HG02970 (cell line): Measurements from ENCODE around the gene USP51.
"Not testable (repeated sequence)": the region's sequence is repeated elsewhere in the genome, so short reads cannot be mapped to it uniquely, and the experiment has no call there.

Experiments used
- ATAC-seq: cut with Tn5 transposase; IDR thresholded peaks from one replicate; pipeline ENCODE4 v1.9.1; 2021; ENCODE audit warnings: mild to moderate bottlenecking, moderate library complexity, moderate number of reproducible peaks; ENCODE audit not compliant: unreplicated experiment, low FRiP score

Gene USP51

GRCh38 chrX:55465791-55466190 lies 23.9 kb downstream of the USP51 start:
- ATAC-seq = not testable (repeated sequence)

GRCh38 chrX:55465108-55465507 lies 24.5 kb downstream of the USP51 start:
- ATAC-seq = not testable (repeated sequence)

GRCh38 chrX:55464050-55464449 lies 25.6 kb downstream of the USP51 start:
- not testable (repeated sequence) for ATAC-seq

GRCh38 chrX:55459926-55460325 lies 29.7 kb downstream of the USP51 start:
- ATAC-seq = not testable (repeated sequence)

GRCh38 chrX:55459426-55459825 lies 30.2 kb downstream of the USP51 start:
- not testable (repeated sequence) for ATAC-seq

GRCh38 chrX:55455708-55456107 lies 33.9 kb downstream of the USP51 start:
- ATAC-seq = not testable (repeated sequence)

GRCh38 chrX:55452833-55453124 lies 36.9 kb downstream of the USP51 start:
- ATAC-seq = no peak

- peak; percentile 90 for ATAC-seq
Observed at GRCh38 chrX:55451990-55452832, 37.4 kb downstream of the USP51 start, which contains the start of gene MAGEH1. Gene MAGEH1 (plus strand): TSS chrX:55452127. CDS start chrX:55452375, 248 bp downstream.

GRCh38 chrX:55451626-55451989 lies 38.0 kb downstream of the USP51 start:
- ATAC-seq = peak; percentile 25

GRCh38 chrX:55451141-55451540 lies 38.5 kb downstream of the USP51 start:
- ATAC-seq = no peak

- ATAC-seq = no peak
Observed at GRCh38 chrX:55450259-55450658, 39.4 kb downstream of the USP51 start.

GRCh38 chrX:55443468-55443867 lies 46.2 kb downstream of the USP51 start:
- not testable (repeated sequence) for ATAC-seq
